ENCODE results near the gene IFRD2. TPM values are rescaled to one million over a fixed set of nuclear protein-coding genes. Genes with fewer than 3 reads are reported as not detected.
A peak's percentile ranks its signal among the peaks of the same experiment; 100 is the strongest.

Gene IFRD2
- total RNA-seq, 1 experiment from 2014 or later = 89.5 TPM

DNA sequence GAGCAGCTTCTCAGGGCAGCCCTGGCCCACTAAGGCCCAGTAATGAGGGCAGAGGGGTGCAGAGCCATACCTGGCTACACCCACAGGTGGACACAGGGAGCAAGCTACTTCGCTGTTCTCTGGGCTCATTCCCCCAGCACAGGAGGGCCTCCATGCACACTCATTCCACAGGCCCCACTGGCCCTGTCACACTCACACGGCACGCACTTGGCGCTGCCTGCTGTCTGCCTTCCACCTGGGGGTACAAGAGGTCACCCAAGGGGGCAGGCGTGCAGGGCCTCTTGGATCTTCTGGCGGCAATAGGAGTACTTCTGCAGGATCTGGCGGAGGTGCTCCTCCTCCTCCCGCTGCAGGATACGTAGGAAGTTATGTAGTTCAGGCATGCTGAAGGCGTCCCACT, 38.1 kb upstream of the IFRD2 start:
- Histone ChIP-seq H3K36me3 (ENCODE audit: control insufficient read depth, insufficient read depth, low read length) (peaks cover 6% of the 10 kb centered on the region), H3K4me1 (peaks cover under 1% of the 10 kb centered on the region), H3K9me3 (no peaks in the 10 kb centered on the region), H3K27me3 (replicated peaks; ENCODE audit: control insufficient read depth, insufficient read depth, low read length) (no peaks in the 10 kb centered on the region), H3K4me3 (ENCODE audit: low read depth, low read length) (no peak overlapping the region)
- Mint-ChIP-seq H3K36me3 (ENCODE audit: insufficient read depth, unreplicated experiment) (peaks cover 69% of the 10 kb centered on the region), H3K27me3 (ENCODE audit: insufficient read depth, unreplicated experiment) (no peaks in the 10 kb centered on the region), H3K9me3 (ENCODE audit: unreplicated experiment) (no peaks in the 10 kb centered on the region), H3K4me3 (ENCODE audit: unreplicated experiment) (no peak overlapping the region), H3K27ac (ENCODE audit: unreplicated experiment) (no peak overlapping the region), H3K4me1 (ENCODE audit: low read depth, unreplicated experiment) (no peaks in the 10 kb centered on the region)
- no TSS peak for BruUV-seq (replicated peaks)
- DNase-seq = no peak
- CTCF ChIA-PET = no interaction called here
- POLR2A ChIA-PET = no interaction called here
- TF ChIP-seq, protein P1, sequence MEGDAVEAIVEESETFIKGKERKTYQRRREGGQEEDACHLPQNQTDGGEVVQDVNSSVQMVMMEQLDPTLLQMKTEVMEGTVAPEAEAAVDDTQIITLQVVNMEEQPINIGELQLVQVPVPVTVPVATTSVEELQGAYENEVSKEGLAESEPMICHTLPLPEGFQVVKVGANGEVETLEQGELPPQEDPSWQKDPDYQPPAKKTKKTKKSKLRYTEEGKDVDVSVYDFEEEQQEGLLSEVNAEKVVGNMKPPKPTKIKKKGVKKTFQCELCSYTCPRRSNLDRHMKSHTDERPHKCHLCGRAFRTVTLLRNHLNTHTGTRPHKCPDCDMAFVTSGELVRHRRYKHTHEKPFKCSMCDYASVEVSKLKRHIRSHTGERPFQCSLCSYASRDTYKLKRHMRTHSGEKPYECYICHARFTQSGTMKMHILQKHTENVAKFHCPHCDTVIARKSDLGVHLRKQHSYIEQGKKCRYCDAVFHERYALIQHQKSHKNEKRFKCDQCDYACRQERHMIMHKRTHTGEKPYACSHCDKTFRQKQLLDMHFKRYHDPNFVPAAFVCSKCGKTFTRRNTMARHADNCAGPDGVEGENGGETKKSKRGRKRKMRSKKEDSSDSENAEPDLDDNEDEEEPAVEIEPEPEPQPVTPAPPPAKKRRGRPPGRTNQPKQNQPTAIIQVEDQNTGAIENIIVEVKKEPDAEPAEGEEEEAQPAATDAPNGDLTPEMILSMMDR (IDR thresholded peaks at IDR 0.05; ENCODE audit: insufficient read depth in 1 of 2, low read depth in 1 of 2, low read length in 1 of 2, severe bottlenecking in 1 of 2, unreplicated experiment in 1 of 2) = no peak
- intact Hi-C loops (cut with micrococcal nuclease; ENCODE audit: unreplicated experiment) = no loop called here

DNA sequence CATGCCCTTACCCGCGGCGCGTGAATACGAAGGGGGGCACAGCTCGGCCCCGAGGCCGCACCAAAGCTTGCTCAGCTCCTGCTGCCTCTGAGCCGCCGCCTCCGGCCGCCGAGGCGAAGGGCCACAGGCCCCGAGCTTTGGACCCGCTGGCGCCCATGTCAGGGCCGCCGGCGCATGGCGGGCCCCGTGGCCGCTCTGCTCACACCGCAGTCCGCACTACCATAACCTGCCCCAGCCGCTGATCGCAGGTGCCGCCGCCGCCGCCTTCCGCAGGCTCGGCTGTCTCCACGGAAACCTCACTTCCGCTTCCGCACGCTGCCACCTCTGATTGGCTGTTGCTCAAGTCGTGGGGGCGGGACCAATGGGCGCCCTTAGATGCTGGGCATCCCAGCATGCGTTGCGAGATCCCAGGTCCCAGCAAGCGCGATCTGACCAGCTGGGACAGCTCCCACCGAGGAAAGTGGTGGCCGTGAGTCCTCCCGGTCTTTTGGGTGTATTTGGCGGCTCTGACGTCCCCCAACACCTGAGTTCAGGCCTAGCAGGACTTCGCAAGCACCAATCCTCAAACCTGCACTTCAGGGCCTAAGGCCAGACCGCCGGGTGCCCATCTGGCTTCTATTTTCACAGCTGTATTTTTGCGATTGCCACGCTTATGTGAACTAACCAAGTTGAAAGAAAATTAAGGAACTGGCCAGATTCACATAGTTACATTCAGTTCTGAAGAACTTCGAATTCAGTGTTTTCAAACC, 35.9 kb upstream of the IFRD2 start, which contains the start of gene TUSC2:
Gene TUSC2, minus strand, starts transcription at position 281 of the 749 bp plus-strand sequence. Its CDS starts 124 bp downstream, at position 157.
- no TSS peak for BruUV-seq (replicated peaks)
- peaks cover 54% of the 10 kb centered on the region for H3K36me3 Mint-ChIP-seq (ENCODE audit: insufficient read depth, unreplicated experiment)
- TF ChIP-seq, protein P1 (IDR thresholded peaks at IDR 0.05; ENCODE audit: insufficient read depth in 1 of 2, low read depth in 1 of 2, low read length in 1 of 2, severe bottlenecking in 1 of 2, unreplicated experiment in 1 of 2) = no peak
- Histone ChIP-seq H3K36me3 (ENCODE audit: control insufficient read depth, insufficient read depth, low read length) (peaks cover 3% of the 10 kb centered on the region), H3K27me3 (replicated peaks; ENCODE audit: control insufficient read depth, insufficient read depth, low read length) (no peaks in the 10 kb centered on the region), H3K4me1 (peaks cover 9% of the 10 kb centered on the region), H3K9me3 (no peaks in the 10 kb centered on the region), H3K4me3 (ENCODE audit: low read depth, low read length) (peak within 1 kb of the TSS; percentile 78)
- POLR2A ChIA-PET = interaction anchor here (0.5 to 2.2 kb wide), 7 partner anchors 9 to 92 kb away, joined by 3 to 57 read pairs (median 4); partner anchors contain the start of genes CYB561D2, GNAI2, IFRD2 and NPRL2
- DNase-seq = peak; percentile 96
- H3K9me3 Mint-ChIP-seq (ENCODE audit: unreplicated experiment) = no peaks in the 10 kb centered on the region
- H3K4me1 Mint-ChIP-seq (ENCODE audit: low read depth, unreplicated experiment) = no peaks in the 10 kb centered on the region
- H3K27ac Mint-ChIP-seq (ENCODE audit: unreplicated experiment) = peak within 1 kb of the TSS; percentile 93
- H3K4me3 Mint-ChIP-seq (ENCODE audit: unreplicated experiment) = peak within 1 kb of the TSS; percentile 92
- intact Hi-C loops (cut with micrococcal nuclease; ENCODE audit: unreplicated experiment) = loop anchor here (1.0 kb wide), 1 partner anchor 9 kb away; no protein-coding TSS in a partner anchor
- no peaks in the 10 kb centered on the region for H3K27me3 Mint-ChIP-seq (ENCODE audit: insufficient read depth, unreplicated experiment)
- CTCF ChIA-PET = interaction anchor here (0.7 to 1.2 kb wide), 4 partner anchors 8 to 68 kb away, joined by 3 to 14 read pairs (median 4); partner anchors contain the start of gene HYAL1

DNA sequence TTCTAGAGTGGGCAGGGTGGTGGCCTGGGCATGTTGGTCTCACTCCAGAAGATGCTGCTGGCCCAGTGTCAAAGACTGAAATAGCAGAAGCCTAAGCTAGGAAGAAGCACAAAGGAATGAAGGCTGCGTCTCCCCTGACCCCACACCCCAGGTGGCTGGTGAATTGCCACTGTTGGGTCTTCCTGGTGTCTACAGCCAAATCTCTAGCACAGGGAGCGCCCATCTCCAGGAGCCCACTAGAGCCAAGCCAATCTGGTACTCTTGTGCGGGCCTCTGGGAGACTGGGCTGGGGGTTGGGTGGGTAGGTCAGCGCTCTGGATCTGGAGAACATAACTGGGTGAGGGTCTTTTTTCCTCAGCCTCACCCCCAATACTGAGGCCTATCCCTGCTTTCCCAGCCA, 34.9 kb upstream of the IFRD2 start:
- H3K4me3 Mint-ChIP-seq (ENCODE audit: unreplicated experiment) = peak overlapping the region; percentile 92
- intact Hi-C loops (cut with micrococcal nuclease; ENCODE audit: unreplicated experiment) = no loop called here
- no peaks in the 10 kb centered on the region for H3K4me1 Mint-ChIP-seq (ENCODE audit: low read depth, unreplicated experiment)
- Histone ChIP-seq H3K4me3 (ENCODE audit: low read depth, low read length) (peak overlapping the region; percentile 78), H3K27me3 (replicated peaks; ENCODE audit: control insufficient read depth, insufficient read depth, low read length) (no peaks in the 10 kb centered on the region), H3K36me3 (ENCODE audit: control insufficient read depth, insufficient read depth, low read length) (peaks cover 3% of the 10 kb centered on the region), H3K9me3 (no peaks in the 10 kb centered on the region), H3K4me1 (peaks cover 13% of the 10 kb centered on the region)
- no TSS peak for BruUV-seq (replicated peaks)
- peaks cover 50% of the 10 kb centered on the region for H3K36me3 Mint-ChIP-seq (ENCODE audit: insufficient read depth, unreplicated experiment)
- no peaks in the 10 kb centered on the region for H3K27me3 Mint-ChIP-seq (ENCODE audit: insufficient read depth, unreplicated experiment)
- H3K9me3 Mint-ChIP-seq (ENCODE audit: unreplicated experiment) = no peaks in the 10 kb centered on the region
- ChIA-PET POLR2A (interaction anchor here (1.0 to 2.2 kb wide), 5 partner anchors 10 to 91 kb away, joined by 4 to 57 read pairs (median 7); partner anchors contain the start of genes CYB561D2, GNAI2, IFRD2 and NPRL2), CTCF (interaction anchor here (0.9 kb wide), 1 partner anchor 24 kb away, joined by 4 read pairs; the partner anchor contains the start of gene HYAL1)
- peak overlapping the region; percentile 93 for H3K27ac Mint-ChIP-seq (ENCODE audit: unreplicated experiment)
- TF ChIP-seq, protein P1 (IDR thresholded peaks at IDR 0.05; ENCODE audit: insufficient read depth in 1 of 2, low read depth in 1 of 2, low read length in 1 of 2, severe bottlenecking in 1 of 2, unreplicated experiment in 1 of 2) = no peak
- DNase-seq = no peak

All from Caco-2 (cell line).